Heart right ventricle (tissue), 16 donors: ENCODE results near the gene SRGAP3. TPM values are rescaled to one million over a fixed set of nuclear protein-coding genes. Genes with fewer than 3 reads are reported as not detected.

Experiments used
- ATAC-seq, 8 donors: fragments of 200-7000 bp; cut with Tn5 transposase; one replicate each; pipeline ENCODE4 v1.9.1; 2020; ENCODE audit warnings: mild to moderate bottlenecking in 8 of 8, moderate library complexity in 8 of 8, moderate number of reproducible peaks in 1 of 8
- DNase-seq, 2 donors: peaks; one replicate each; pipeline ENCODE4 v3.0.0-alpha.2; 2020
- H3K27ac ChIP-seq, 10 donors: fragments of 200-600 bp; sonication (generic) in 2 of 10; one replicate each; pipeline versions ENCODE4 v1.5.0 to v1.8.0; 2020 to 2022; ENCODE audit warnings: mild to moderate bottlenecking in 3 of 10
- H3K27me3 ChIP-seq, 7 donors: fragments of 200-600 bp; one replicate each; pipeline ENCODE4 v1.8.0; 2021 to 2022; ENCODE audit warnings: mild to moderate bottlenecking in 2 of 7
- H3K36me3 ChIP-seq, 9 donors: fragments of 200-600 bp; sonication (generic) in 1 of 9; one replicate each; pipeline versions ENCODE4 v1.5.0 to v1.8.0; 2020 to 2022; ENCODE audit warnings: mild to moderate bottlenecking in 2 of 9
- H3K4me1 ChIP-seq, 9 donors: fragments of 200-600 bp; sonication (generic) in 1 of 9; one replicate each; pipeline versions ENCODE4 v1.5.0 to v1.8.0; 2020 to 2022; ENCODE audit warnings: mild to moderate bottlenecking in 4 of 9
- H3K4me3 ChIP-seq, 10 donors: fragments of 200-600 bp; sonication (generic) in 2 of 10; one replicate each; pipeline versions ENCODE4 v1.5.0 to v1.8.0; 2020 to 2022; ENCODE audit warnings: mild to moderate bottlenecking in 7 of 10, moderate library complexity in 2 of 10
- H3K9me3 ChIP-seq, 11 donors: fragments of 200-600 bp in 10 of 11; sonication (generic) in 2 of 11; one replicate each; pipeline versions ENCODE4 v1.5.0 to v1.8.0; 2013 to 2022; ENCODE audit warnings: mild to moderate bottlenecking in 2 of 11, control low read depth in 1 of 11, moderate library complexity in 1 of 11
- WGBS, 2 donors: extraction: QIAGEN DNeasy Blood & Tissue Kit; methylation state at CpG; one replicate each; pipeline ENCODE4 v1.1.7; 2013; ENCODE audit warnings: inconsistent platforms in 1 of 2; 5-methylcytosine and 5-hydroxymethylcytosine counted together
- intact Hi-C, 10 donors: fragments of 100-400 bp; cut with DNase I; formaldehyde crosslinking; loops; one replicate each; pipeline versions ENCODE4 v1.11.1 to v1.14.2; 2022
- polyA plus RNA-seq, 2 donors: library from polyadenylated mRNA; stranded (reverse); fragments of 200-250 nt; gene quantifications; one replicate each; pipeline ENCODE4 v1.2.3, GENCODE V29; 2013
- total RNA-seq, 10 donors: library from RNA; stranded (reverse); fragmentation: NEBNext Ultra II Directional in 3 of 10; extraction: Animal tissue kit (Norgen Biotek cat#: 25700) in 3 of 10; gene quantifications; one replicate each; pipeline versions ENCODE4 v1.2.1 to v1.2.4, GENCODE V29; 2021 to 2023
- TF ChIP-seq, protein P1 (sequence below), 9 donors: fragments of 200-600 bp; sonication (generic) in 2 of 9; IDR thresholded peaks; one replicate each; pipeline versions ENCODE4 v1.5.0 to v1.8.0; 2021 to 2022; ENCODE audit warnings: antibody characterized with exemption in 9 of 9, mild to moderate bottlenecking in 5 of 9, moderate library complexity in 1 of 9
- donor health status: Arrhythmogenic right ventricular cardiomyopathy.
- donor health status: ischemic (EF 13 %, LVEDD 7.1; RV severe dilation, severe dysfunction).
- donor health status: healthy with polysubstance abuse.
- donor health status: DM: no; HTN: yes; CAD: no.
- donor health status: DM: no; HTN: no; CAD: no.
- donor health status: ischemic (EF 25% LVEDD 6.9; RV normal size, moderate dysfunction).
- donor health status: ischemic (EF 25% LVEDD 5.7; RV mildly dilated, moderate dysfunction).
- donor health status: healthy.
- donor health status: DM: yes; HTN: yes; CAD: no.
- donor health status: Ischemic cardiomyopathy.
- donor health status: ischemic (EF 35%, LVEDD 5.7; RV mildly dilated, moderate dysfunction).
- donor health status: nonischemic (EF 11% LVEDD 7.7; RV severe dilation, severe dysfunction).
- donor health status: DM: yes; HTN: yes; CAD: no.
- donor health status: PGD.
- donor health status: ischemic (EF 29% LVEDD 5.4; RV normal size, mild dysfunction).
- donor health status: nonischemic (EF 23%, LVEDD 6.1; RV moderate dilation, normal function).

SRGAP3 gene
- total and polyA plus RNA-seq, 12 donors = 0.67 to 16.1 (median 10.6) TPM

DNA sequence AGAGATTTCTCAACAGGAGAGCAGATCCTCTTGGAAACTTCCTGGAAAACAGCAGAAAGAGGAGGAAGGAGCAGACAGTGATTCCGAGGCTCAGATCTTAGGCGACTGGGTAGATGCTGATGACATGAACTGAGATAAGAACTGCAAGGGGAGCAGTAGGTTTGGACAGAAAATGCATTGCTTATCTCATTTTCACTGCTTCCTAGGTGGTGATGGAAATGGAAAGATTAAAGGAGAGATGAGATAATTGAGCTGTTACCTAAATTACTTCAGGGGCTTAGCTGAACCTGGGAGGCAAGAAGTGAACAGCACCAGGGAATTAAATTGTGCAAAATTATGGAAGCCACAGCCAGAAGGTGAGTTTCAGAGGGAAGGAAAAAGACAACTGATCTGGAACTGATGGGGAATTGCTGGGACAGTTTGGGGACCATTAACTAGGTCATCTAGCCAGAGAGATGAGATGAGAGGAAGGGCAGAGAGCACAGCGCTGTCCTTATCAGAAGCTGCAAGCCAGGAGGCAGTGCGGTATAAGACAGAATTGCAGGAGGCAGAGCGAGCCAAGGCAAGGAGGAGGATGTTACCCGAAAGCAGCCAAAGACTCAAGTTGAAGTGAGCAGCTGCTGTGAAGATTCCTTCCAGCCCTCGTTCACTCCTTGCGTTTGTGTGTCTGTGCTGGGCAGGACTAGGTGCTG lies 140.4 kb downstream of the SRGAP3 start:
- intact Hi-C loops = no loop called here
- ATAC-seq = peak in 3 of 8 donors; percentile 16 to 31 (median 20)

DNA sequence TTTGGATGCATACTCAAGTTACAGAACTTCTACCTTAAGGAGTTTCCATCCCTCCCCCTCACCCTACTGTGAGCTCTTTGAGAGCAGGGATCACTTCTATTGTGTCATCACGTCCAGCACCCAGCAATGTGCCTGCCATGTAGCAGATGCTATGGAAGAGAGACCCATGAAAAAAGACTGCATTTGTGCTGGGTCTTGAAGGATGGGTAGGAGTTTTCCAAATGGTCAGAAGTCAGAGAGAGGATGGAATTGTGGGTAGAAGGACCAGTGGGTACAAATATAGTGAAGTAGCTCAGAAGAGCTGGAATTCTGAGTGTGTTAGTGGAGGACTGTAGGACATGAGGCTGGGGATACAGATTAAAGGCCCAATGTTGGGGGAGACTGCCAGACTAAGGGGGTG lies 141.7 kb downstream of the SRGAP3 start:
- peaks cover 0 to 7% (median 0%) of the 10 kb centered on the region in 9 donors for H3K36me3 ChIP-seq
- no peak for DNase-seq
- H3K9me3 ChIP-seq = no peaks in the 10 kb centered on the region
- H3K4me1 ChIP-seq = peaks cover 0 to 8% (median 0%) of the 10 kb centered on the region in 9 donors
- TF ChIP-seq, protein P1, sequence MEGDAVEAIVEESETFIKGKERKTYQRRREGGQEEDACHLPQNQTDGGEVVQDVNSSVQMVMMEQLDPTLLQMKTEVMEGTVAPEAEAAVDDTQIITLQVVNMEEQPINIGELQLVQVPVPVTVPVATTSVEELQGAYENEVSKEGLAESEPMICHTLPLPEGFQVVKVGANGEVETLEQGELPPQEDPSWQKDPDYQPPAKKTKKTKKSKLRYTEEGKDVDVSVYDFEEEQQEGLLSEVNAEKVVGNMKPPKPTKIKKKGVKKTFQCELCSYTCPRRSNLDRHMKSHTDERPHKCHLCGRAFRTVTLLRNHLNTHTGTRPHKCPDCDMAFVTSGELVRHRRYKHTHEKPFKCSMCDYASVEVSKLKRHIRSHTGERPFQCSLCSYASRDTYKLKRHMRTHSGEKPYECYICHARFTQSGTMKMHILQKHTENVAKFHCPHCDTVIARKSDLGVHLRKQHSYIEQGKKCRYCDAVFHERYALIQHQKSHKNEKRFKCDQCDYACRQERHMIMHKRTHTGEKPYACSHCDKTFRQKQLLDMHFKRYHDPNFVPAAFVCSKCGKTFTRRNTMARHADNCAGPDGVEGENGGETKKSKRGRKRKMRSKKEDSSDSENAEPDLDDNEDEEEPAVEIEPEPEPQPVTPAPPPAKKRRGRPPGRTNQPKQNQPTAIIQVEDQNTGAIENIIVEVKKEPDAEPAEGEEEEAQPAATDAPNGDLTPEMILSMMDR (IDR thresholded peaks at IDR 0.05) = no peak
- 83 to 87% methylated on average over 1 of the region's 1 CpG for WGBS, 2 donors
- no peaks in the 10 kb centered on the region for H3K27me3 ChIP-seq
- ATAC-seq = no peak
- H3K27ac ChIP-seq = no peak overlapping the region
- intact Hi-C loops = no loop called here
- H3K4me3 ChIP-seq = no peak overlapping the region

More for the DNA sequence above, 140.4 kb downstream of the SRGAP3 start:
- Histone ChIP-seq H3K27me3 (no peaks in the 10 kb centered on the region), H3K27ac (no peak overlapping the region), H3K36me3 (peaks cover 0 to 5% (median 0%) of the 10 kb centered on the region in 9 donors), H3K4me3 (no peak overlapping the region), H3K9me3 (no peaks in the 10 kb centered on the region), H3K4me1 (peaks cover 0 to 8% (median 0%) of the 10 kb centered on the region in 9 donors)
- 52 to 57% methylated on average over 8 of the region's 8 CpGs for WGBS, 2 donors
- no peak for DNase-seq
- TF ChIP-seq, protein P1 (IDR thresholded peaks at IDR 0.05) = peak in 1 of 9 donors; percentile 10

DNA sequence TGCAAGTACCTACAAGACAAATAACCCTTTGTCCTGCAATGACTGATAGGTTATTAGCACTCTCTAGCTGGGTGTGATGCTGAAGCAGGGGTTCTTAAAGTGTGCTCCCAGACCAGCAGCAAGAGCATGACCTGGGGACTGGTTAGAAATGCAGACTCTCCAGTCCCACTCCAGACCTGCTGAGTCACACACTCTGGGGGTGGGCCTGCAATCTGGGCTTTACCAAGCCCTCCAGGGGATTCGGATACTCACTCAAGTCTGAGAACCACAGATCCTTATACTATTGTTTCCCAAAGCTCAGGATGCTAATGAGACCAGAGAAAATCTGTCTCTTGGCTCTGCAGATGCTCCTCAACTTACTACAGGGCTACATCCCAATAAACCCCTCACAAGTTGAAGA lies 144.0 kb downstream of the SRGAP3 start:
- Histone ChIP-seq H3K27me3 (no peaks in the 10 kb centered on the region), H3K9me3 (no peaks in the 10 kb centered on the region), H3K36me3 (peaks cover 0 to 7% (median 0%) of the 10 kb centered on the region in 9 donors), H3K4me3 (no peak overlapping the region), H3K4me1 (peaks cover 0 to 4% (median 0%) of the 10 kb centered on the region in 9 donors), H3K27ac (no peak overlapping the region)
- 70 to 78% methylated on average over 1 of the region's 1 CpG for WGBS, 2 donors
- TF ChIP-seq, protein P1 (IDR thresholded peaks at IDR 0.05) = no peak
- no peak for ATAC-seq
- no peak for DNase-seq
- intact Hi-C loops = no loop called here

DNA sequence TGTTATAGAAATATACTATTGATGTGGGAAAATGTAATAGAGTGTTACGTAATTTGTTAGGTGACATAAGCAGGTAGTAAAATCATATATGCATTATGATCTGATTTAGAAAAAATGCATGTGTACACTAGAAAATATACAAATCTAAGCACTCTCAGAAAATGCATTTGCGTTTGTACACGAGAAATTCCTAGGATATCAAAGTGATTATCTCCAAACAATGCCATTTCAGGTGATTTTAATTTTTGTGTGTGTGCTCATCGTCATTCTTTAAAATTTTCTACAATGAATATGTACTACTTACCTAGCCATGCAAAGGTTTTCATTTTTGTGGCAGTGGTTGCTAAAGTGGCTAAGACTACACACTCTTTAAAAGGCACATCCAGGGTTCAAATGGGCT lies 145.3 kb downstream of the SRGAP3 start:
- H3K27ac ChIP-seq = no peak overlapping the region
- TF ChIP-seq, protein P1 (IDR thresholded peaks at IDR 0.05) = no peak
- intact Hi-C loops = no loop called here
- H3K27me3 ChIP-seq = no peaks in the 10 kb centered on the region
- H3K4me1 ChIP-seq = peaks cover 0 to 4% (median 0%) of the 10 kb centered on the region in 9 donors
- DNase-seq (no peak), ATAC-seq (no peak)
- H3K4me3 ChIP-seq = no peak overlapping the region
- no peaks in the 10 kb centered on the region for H3K9me3 ChIP-seq
- peaks cover 0 to 7% (median 0%) of the 10 kb centered on the region in 9 donors for H3K36me3 ChIP-seq
- 93 to 96% methylated on average over 4 of the region's 4 CpGs for WGBS, 2 donors
